Heart left ventricle (tissue), 16 donors: ENCODE measurements around the gene GPR39. TPM values are rescaled to one million over a fixed set of nuclear protein-coding genes. Genes with fewer than 3 reads are reported as not detected.

Experiments
- ATAC-seq, 4 donors: fragments of 200-7000 bp; cut with Tn5 transposase; one replicate each; pipeline ENCODE4 v1.9.1; 2020 to 2022; ENCODE audit warnings: moderate library complexity in 4 of 4, mild to moderate bottlenecking in 3 of 4, moderate number of reproducible peaks in 1 of 4
- DNase-seq, 5 donors: peaks; one replicate each; pipeline ENCODE4 v3.0.0-alpha.2; 2020
- H3K27ac ChIP-seq, 12 donors: fragments of 200-600 bp; sonication (generic) in 4 of 12; one replicate each; pipeline versions ENCODE4 v1.5.0 to v1.8.0; 2016 to 2022; ENCODE audit warnings: mild to moderate bottlenecking in 2 of 12
- H3K27me3 ChIP-seq, 9 donors: fragments of 200-600 bp; sonication (generic) in 2 of 9; one replicate each; pipeline versions ENCODE4 v1.5.1 to v1.8.0; 2016 to 2022; ENCODE audit warnings: mild to moderate bottlenecking in 3 of 9
- H3K36me3 ChIP-seq, 9 donors: fragments of 200-600 bp; sonication (generic) in 2 of 9; one replicate each; pipeline versions ENCODE4 v1.5.0 to v1.8.0; 2018 to 2022; ENCODE audit warnings: mild to moderate bottlenecking in 2 of 9
- H3K4me1 ChIP-seq, 12 donors: fragments of 200-600 bp; sonication (generic) in 4 of 12; one replicate each; pipeline versions ENCODE4 v1.5.0 to v1.8.0; 2016 to 2022; ENCODE audit warnings: mild to moderate bottlenecking in 3 of 12
- H3K4me3 ChIP-seq, 12 donors: fragments of 200-600 bp; sonication (generic) in 4 of 12; one replicate each; pipeline versions ENCODE4 v1.5.0 to v1.8.0; 2017 to 2022; ENCODE audit warnings: mild to moderate bottlenecking in 9 of 12, moderate library complexity in 4 of 12
- H3K9me3 ChIP-seq, 12 donors: fragments of 200-600 bp; sonication (generic) in 4 of 12; one replicate each; pipeline versions ENCODE4 v1.5.0 to v1.8.0; 2016 to 2022; ENCODE audit warnings: mild to moderate bottlenecking in 1 of 12
- POLR2A ChIP-seq, 2 donors: fragments of 450-650 bp; IDR thresholded peaks; one replicate each; pipeline ENCODE4 v1.6.1; 2017; ENCODE audit warnings: antibody characterized with exemption in 2 of 2, mild to moderate bottlenecking in 2 of 2, moderate library complexity in 2 of 2
- WGBS, 4 donors: extraction: QIAGEN DNeasy Blood & Tissue Kit in 2 of 4; methylation state at CpG; one replicate each; pipeline versions ENCODE4 v1.1.5 to v1.1.7; 2013 to 2018; 5-methylcytosine and 5-hydroxymethylcytosine counted together
- intact Hi-C, 10 donors: fragments of 100-400 bp; cut with DNase I; formaldehyde crosslinking; loops; one replicate each; pipeline versions ENCODE4 v1.11.1 to v1.14.2; 2022
- polyA plus RNA-seq, 2 donors: library from polyadenylated mRNA; stranded (reverse); fragments of 200-250 nt; gene quantifications; one replicate each; pipeline ENCODE4 v1.2.3, GENCODE V29; 2013
- total RNA-seq, 9 donors: library from RNA; depleted of rRNA in 2 of 9; stranded (reverse); fragments of >200 nt in 2 of 9; fragmentation: NEBNext Ultra II Directional in 3 of 9; extraction: Animal tissue kit (Norgen Biotek cat#: 25700) in 3 of 9; gene quantifications; one replicate each; pipeline versions ENCODE4 v1.1.0 to v1.2.4, GENCODE V29; 2016 to 2023
- TF ChIP-seq, protein P1 (sequence below), 12 donors: fragments of 200-600 bp; sonication (generic) in 4 of 12; IDR thresholded peaks; one replicate each; pipeline versions ENCODE4 v1.5.0 to v1.8.0; 2018 to 2022; ENCODE audit warnings: antibody characterized with exemption in 12 of 12, mild to moderate bottlenecking in 5 of 12
- donor health status: ischemic (EF 13 %, LVEDD 7.1; RV severe dilation, severe dysfunction).
- donor health status: healthy with polysubstance abuse.
- donor health status: DM: no; HTN: yes; CAD: no.
- donor health status: DM: no; HTN: no; CAD: no.
- donor health status: ischemic (EF 25% LVEDD 6.9; RV normal size, moderate dysfunction).
- donor health status: ischemic (EF 25% LVEDD 5.7; RV mildly dilated, moderate dysfunction).
- donor health status: healthy.
- donor health status: DM: yes; HTN: yes; CAD: no.
- donor health status: ischemic (EF 35%, LVEDD 5.7; RV mildly dilated, moderate dysfunction).
- donor health status: nonischemic (EF 11% LVEDD 7.7; RV severe dilation, severe dysfunction).
- donor health status: DM: yes; HTN: yes; CAD: no.
- donor health status: PGD.
- donor health status: ischemic (EF 29% LVEDD 5.4; RV normal size, mild dysfunction).
- donor health status: nonischemic (EF 23%, LVEDD 6.1; RV moderate dilation, normal function).

GPR39 gene
- total and polyA plus RNA-seq, 11 donors: 0.11 TPM; not detected in 10

- H3K36me3 ChIP-seq: no peaks in the 10 kb centered on the region
- H3K4me1 ChIP-seq: peaks cover 0 to 33% (median 17%) of the 10 kb centered on the region in 12 donors
- TF ChIP-seq, protein P1, sequence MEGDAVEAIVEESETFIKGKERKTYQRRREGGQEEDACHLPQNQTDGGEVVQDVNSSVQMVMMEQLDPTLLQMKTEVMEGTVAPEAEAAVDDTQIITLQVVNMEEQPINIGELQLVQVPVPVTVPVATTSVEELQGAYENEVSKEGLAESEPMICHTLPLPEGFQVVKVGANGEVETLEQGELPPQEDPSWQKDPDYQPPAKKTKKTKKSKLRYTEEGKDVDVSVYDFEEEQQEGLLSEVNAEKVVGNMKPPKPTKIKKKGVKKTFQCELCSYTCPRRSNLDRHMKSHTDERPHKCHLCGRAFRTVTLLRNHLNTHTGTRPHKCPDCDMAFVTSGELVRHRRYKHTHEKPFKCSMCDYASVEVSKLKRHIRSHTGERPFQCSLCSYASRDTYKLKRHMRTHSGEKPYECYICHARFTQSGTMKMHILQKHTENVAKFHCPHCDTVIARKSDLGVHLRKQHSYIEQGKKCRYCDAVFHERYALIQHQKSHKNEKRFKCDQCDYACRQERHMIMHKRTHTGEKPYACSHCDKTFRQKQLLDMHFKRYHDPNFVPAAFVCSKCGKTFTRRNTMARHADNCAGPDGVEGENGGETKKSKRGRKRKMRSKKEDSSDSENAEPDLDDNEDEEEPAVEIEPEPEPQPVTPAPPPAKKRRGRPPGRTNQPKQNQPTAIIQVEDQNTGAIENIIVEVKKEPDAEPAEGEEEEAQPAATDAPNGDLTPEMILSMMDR (IDR thresholded peaks at IDR 0.05): no peak
- TF ChIP-seq POLR2A (IDR thresholded peaks at IDR 0.05): no peak
- intact Hi-C loops: loop anchor here in 2 of 10 donors (10.0 kb wide), 2 partner anchors 495 to 1175 kb away; no protein-coding TSS in a partner anchor
- WGBS, 4 donors: 1% methylated on average over 30 to 59 of the region's 59 CpGs
- H3K9me3 ChIP-seq: no peaks in the 10 kb centered on the region
- peak in 1 of 5 donors; percentile 13 for DNase-seq
- peak within 1 kb of the TSS; percentile 28 to 63 (median 52) for H3K4me3 ChIP-seq
- H3K27me3 ChIP-seq: peaks cover 15 to 61% (median 43%) of the 10 kb centered on the region in 9 donors
- no peak within 1 kb of the TSS for H3K27ac ChIP-seq
- peak in 3 of 4 donors; percentile 13 to 45 (median 33) for ATAC-seq
These were observed 253.4 kb downstream of the GPR39 start, which contains the start of gene LYPD1 for GRCh38 chr2:132669908-132670495. Gene LYPD1, minus strand, starts transcription at chr2:132670205. Its CDS starts 273 bp downstream, at chr2:132669932.

GRCh38 chr2:132670496-132671150, 254.0 kb downstream of the GPR39 start:
- WGBS, 4 donors: 0 to 3% (median 1%) methylated on average over 23 to 44 of the region's 44 CpGs
- no peak overlapping the region for H3K27ac ChIP-seq
- H3K9me3 ChIP-seq: no peaks in the 10 kb centered on the region
- H3K4me1 ChIP-seq: peaks cover 0 to 33% (median 17%) of the 10 kb centered on the region in 12 donors
- TF ChIP-seq, protein P1 (IDR thresholded peaks at IDR 0.05): peak in 1 of 12 donors; percentile 7
- no peak for TF ChIP-seq POLR2A (IDR thresholded peaks at IDR 0.05)
- H3K36me3 ChIP-seq: no peaks in the 10 kb centered on the region
- peak in 4 of 5 donors; percentile 10 to 36 (median 26) for DNase-seq
- H3K27me3 ChIP-seq: peaks cover 15 to 58% (median 43%) of the 10 kb centered on the region in 9 donors
- H3K4me3 ChIP-seq: peak overlapping the region; percentile 28 to 63 (median 52)
- peak in 3 of 4 donors; percentile 69 to 75 (median 70) for ATAC-seq
- intact Hi-C loops: loop anchor here in 1 of 10 donors (10.0 kb wide), 1 partner anchor 1174 kb away; no protein-coding TSS in a partner anchor

- Histone ChIP-seq H3K4me3 (peak overlapping the region in 11 of 12 donors; percentile 5 to 63 (median 53)), H3K27me3 (peaks cover 15 to 58% (median 43%) of the 10 kb centered on the region in 9 donors), H3K36me3 (no peaks in the 10 kb centered on the region), H3K9me3 (no peaks in the 10 kb centered on the region), H3K27ac (no peak overlapping the region), H3K4me1 (peaks cover 0 to 33% (median 17%) of the 10 kb centered on the region in 12 donors)
- DNase-seq: no peak
- peak in 2 of 4 donors; percentile 13 to 34 for ATAC-seq
- TF ChIP-seq POLR2A (IDR thresholded peaks at IDR 0.05): no peak
- TF ChIP-seq, protein P1 (IDR thresholded peaks at IDR 0.05): no peak
- intact Hi-C loops: loop anchor here in 1 of 10 donors (10.0 kb wide), 1 partner anchor 1174 kb away; no protein-coding TSS in a partner anchor
- 24 to 37% (median 34%) methylated on average over 23 of the region's 23 CpGs for WGBS, 4 donors
These were observed 254.7 kb downstream of the GPR39 start for GRCh38 chr2:132671151-132671835.
